MM.1S (cell line): ENCODE measurements around the gene POLR2J.
"Not testable (repeated sequence)": the region's sequence is repeated elsewhere in the genome, so short reads cannot be mapped to it uniquely, and the experiment has no call there.

Experiments
- CTCF ChIP-seq: fragments of 300-600 bp; sonication (generic); IDR thresholded peaks from 2 replicates; pipeline ENCODE4 v1.5.1; 2016; ENCODE audit warnings: antibody characterized with exemption, low read length, mixed read lengths
- EZH2 ChIP-seq: fragments of 300-600 bp; sonication (generic); optimal IDR thresholded peaks from 2 replicates; pipeline ENCODE3; 2017; ENCODE audit warnings: low read depth, mild to moderate bottlenecking, antibody characterized with exemption, low read length, mixed read lengths

GRCh38 chr7:102524803-102525202 lies 46.1 kb upstream of the POLR2J start:
- TF ChIP-seq EZH2, CTCF: not testable (repeated sequence)
